Skin of body (tissue), 2 donors: ENCODE data around the gene RPL39L. TPM values are rescaled to one million over a fixed set of nuclear protein-coding genes. Genes with fewer than 3 reads are reported as not detected.
A peak's percentile ranks its signal among the peaks of the same experiment; 100 is the strongest.
"Not testable (repeated sequence)": the region's sequence is repeated elsewhere in the genome, so short reads cannot be mapped to it uniquely, and the experiment has no call there.

Experiments
- DNase-seq: peaks from one replicate; lab custom pipeline; 2025; lab: John Stamatoyannopoulos, UW
- total RNA-seq: library from RNA; depleted of rRNA; stranded (reverse); fragments of >200 nt; gene quantifications from one replicate; pipeline ENCODE4 v1.2.3, GENCODE V29; 2014

RPL39L gene
- total RNA-seq = 15.0 TPM

- peak; percentile 85 for DNase-seq
Measured at GRCh38 chr3:187139126-187139894, at the start of gene RPL39L. RPL39L (minus strand) TSS chr3:187139496; CDS start chr3:187121300, 18,196 bp downstream.

- DNase-seq = no peak
Measured at GRCh38 chr3:187188931-187189330, 49.6 kb upstream of the RPL39L start.

- no peak for DNase-seq
Measured at GRCh38 chr3:187186801-187187421, 47.6 kb upstream of the RPL39L start.

GRCh38 chr3:187186375-187186774, 47.1 kb upstream of the RPL39L start:
- no peak for DNase-seq

- DNase-seq = no peak
Measured at GRCh38 chr3:187185759-187186158, 46.5 kb upstream of the RPL39L start.

GRCh38 chr3:187183903-187184302, 44.6 kb upstream of the RPL39L start:
- no peak for DNase-seq

- DNase-seq = no peak
Measured at GRCh38 chr3:187183210-187183862, 44.0 kb upstream of the RPL39L start.

- DNase-seq = no peak
Measured at GRCh38 chr3:187181454-187182170, 42.3 kb upstream of the RPL39L start.

GRCh38 chr3:187172929-187173328, 33.6 kb upstream of the RPL39L start:
- DNase-seq = no peak

GRCh38 chr3:187170911-187171310, 31.6 kb upstream of the RPL39L start:
- not testable (repeated sequence) for DNase-seq

- no peak for DNase-seq
Measured at GRCh38 chr3:187169231-187169960, 30.1 kb upstream of the RPL39L start.

- DNase-seq = no peak
Measured at GRCh38 chr3:187167777-187168176, 28.5 kb upstream of the RPL39L start.

GRCh38 chr3:187166750-187167149, 27.5 kb upstream of the RPL39L start:
- no peak for DNase-seq

- no peak for DNase-seq
Measured at GRCh38 chr3:187165144-187165543, 25.8 kb upstream of the RPL39L start.

GRCh38 chr3:187162265-187162953, 23.1 kb upstream of the RPL39L start:
- DNase-seq = no peak

GRCh38 chr3:187161556-187161955, 22.3 kb upstream of the RPL39L start:
- no peak for DNase-seq

- DNase-seq = no peak
Measured at GRCh38 chr3:187150599-187150998, 11.3 kb upstream of the RPL39L start.

- no peak for DNase-seq
Measured at GRCh38 chr3:187150186-187150585, 10.9 kb upstream of the RPL39L start.

- no peak for DNase-seq
Measured at GRCh38 chr3:187146389-187146788, 7.1 kb upstream of the RPL39L start.

GRCh38 chr3:187145149-187145895, 6.0 kb upstream of the RPL39L start:
- DNase-seq = no peak
